Measurements from ENCODE around the gene HACD3. TPM values are rescaled to one million over a fixed set of nuclear protein-coding genes. Genes with fewer than 3 reads are reported as not detected.
"Not testable (repeated sequence)": the region's sequence is repeated elsewhere in the genome, so short reads cannot be mapped to it uniquely, and the experiment has no call there.

HACD3 gene
- total RNA-seq, 4 donors from 2014 or later = 19.1 to 29.6 (median 24.8) TPM

- Histone ChIP-seq H3K27me3 (no peaks in the 10 kb centered on the region), H3K9me3 (no peaks in the 10 kb centered on the region), H3K4me3 (no peak overlapping the region), H3K4me1 (peaks cover 0 to 7% (median 0%) of the 10 kb centered on the region in 4 donors), H3K36me3 (no peaks in the 10 kb centered on the region), H3K27ac (replicated peaks in 1 of 4) (no peak overlapping the region)
- 79% methylated on average over 1 of the region's 1 CpG for WGBS
- intact Hi-C loops (cut with DNase I) = no loop called here
- DNase-seq (ENCODE audit: extremely low spot score) = no peak
- TF ChIP-seq, protein P1, sequence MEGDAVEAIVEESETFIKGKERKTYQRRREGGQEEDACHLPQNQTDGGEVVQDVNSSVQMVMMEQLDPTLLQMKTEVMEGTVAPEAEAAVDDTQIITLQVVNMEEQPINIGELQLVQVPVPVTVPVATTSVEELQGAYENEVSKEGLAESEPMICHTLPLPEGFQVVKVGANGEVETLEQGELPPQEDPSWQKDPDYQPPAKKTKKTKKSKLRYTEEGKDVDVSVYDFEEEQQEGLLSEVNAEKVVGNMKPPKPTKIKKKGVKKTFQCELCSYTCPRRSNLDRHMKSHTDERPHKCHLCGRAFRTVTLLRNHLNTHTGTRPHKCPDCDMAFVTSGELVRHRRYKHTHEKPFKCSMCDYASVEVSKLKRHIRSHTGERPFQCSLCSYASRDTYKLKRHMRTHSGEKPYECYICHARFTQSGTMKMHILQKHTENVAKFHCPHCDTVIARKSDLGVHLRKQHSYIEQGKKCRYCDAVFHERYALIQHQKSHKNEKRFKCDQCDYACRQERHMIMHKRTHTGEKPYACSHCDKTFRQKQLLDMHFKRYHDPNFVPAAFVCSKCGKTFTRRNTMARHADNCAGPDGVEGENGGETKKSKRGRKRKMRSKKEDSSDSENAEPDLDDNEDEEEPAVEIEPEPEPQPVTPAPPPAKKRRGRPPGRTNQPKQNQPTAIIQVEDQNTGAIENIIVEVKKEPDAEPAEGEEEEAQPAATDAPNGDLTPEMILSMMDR (IDR thresholded peaks at IDR 0.05) = no peak
- TF ChIP-seq POLR2A (IDR thresholded peaks at IDR 0.05; ENCODE audit: low read depth) = no peak
These were observed 10.1 kb downstream of the HACD3 start for GRCh38 chr15:65540314-65540713.

- TF ChIP-seq POLR2AphosphoS5 (IDR thresholded peaks at IDR 0.05) (no peak), EP300 (IDR thresholded peaks at IDR 0.05) (no peak), POLR2A (IDR thresholded peaks at IDR 0.05; ENCODE audit: low read depth) (no peak)
- TF ChIP-seq, protein P1 (IDR thresholded peaks at IDR 0.05) = no peak
- Histone ChIP-seq H3K27ac (replicated peaks in 1 of 4) (no peak overlapping the region), H3K9me3 (no peaks in the 10 kb centered on the region), H3K36me3 (no peaks in the 10 kb centered on the region), H3K4me3 (no peak overlapping the region), H3K27me3 (no peaks in the 10 kb centered on the region), H3K4me1 (peaks cover 0 to 7% (median 0%) of the 10 kb centered on the region in 4 donors)
- intact Hi-C loops (cut with DNase I) = no loop called here
- DNase-seq (ENCODE audit: extremely low spot score) = no peak
- WGBS = 89% methylated on average over 3 of the region's 3 CpGs
These were observed 11.1 kb downstream of the HACD3 start for GRCh38 chr15:65541231-65541820.

GRCh38 chr15:65547841-65548240, 17.6 kb downstream of the HACD3 start:
- H3K4me3 ChIP-seq = no peak overlapping the region
- no peaks in the 10 kb centered on the region for H3K27me3 ChIP-seq
- intact Hi-C loops (cut with DNase I) = no loop called here

DNA sequence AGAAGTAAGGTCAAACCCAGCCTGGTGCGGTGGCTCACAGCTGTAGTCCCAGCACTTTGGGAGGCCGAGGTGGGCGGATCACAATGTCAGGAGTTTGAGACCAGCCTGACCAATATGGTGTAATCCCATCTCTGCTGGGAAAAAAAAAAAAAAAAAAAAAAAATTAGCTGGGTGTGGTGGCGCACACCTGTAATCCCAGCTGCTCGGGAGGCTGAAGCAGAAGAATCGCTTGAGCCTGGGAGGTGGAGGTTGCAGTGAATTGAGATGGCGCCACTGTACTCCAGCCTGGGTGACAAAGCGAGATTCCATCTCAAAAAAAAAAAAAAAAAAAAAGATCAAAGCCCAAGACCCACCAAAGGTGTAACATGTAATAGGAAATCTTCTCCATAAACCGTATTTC, 19.0 kb downstream of the HACD3 start:
- H3K4me3 ChIP-seq; intact Hi-C loops (cut with DNase I); H3K27ac ChIP-seq (replicated peaks in 1 of 4); H3K36me3 ChIP-seq; DNase-seq (ENCODE audit: extremely low spot score); H3K9me3 ChIP-seq; H3K27me3 ChIP-seq; H3K4me1 ChIP-seq: not testable (repeated sequence)
- 97% methylated on average over 9 of the region's 9 CpGs for WGBS

More at GRCh38 chr15:65547841-65548240, 17.6 kb downstream of the HACD3 start:
- Histone ChIP-seq H3K4me1 (peaks cover 0 to 6% (median 2%) of the 10 kb centered on the region in 4 donors), H3K27ac (replicated peaks in 1 of 4) (no peak overlapping the region), H3K9me3 (no peaks in the 10 kb centered on the region), H3K36me3 (no peaks in the 10 kb centered on the region)
- no peak for DNase-seq (ENCODE audit: extremely low spot score)
- TF ChIP-seq EP300 (IDR thresholded peaks at IDR 0.05) (no peak), POLR2A (IDR thresholded peaks at IDR 0.05; ENCODE audit: low read depth) (no peak), POLR2AphosphoS5 (IDR thresholded peaks at IDR 0.05) (no peak)
- TF ChIP-seq, protein P1 (IDR thresholded peaks at IDR 0.05) = no peak

DNA sequence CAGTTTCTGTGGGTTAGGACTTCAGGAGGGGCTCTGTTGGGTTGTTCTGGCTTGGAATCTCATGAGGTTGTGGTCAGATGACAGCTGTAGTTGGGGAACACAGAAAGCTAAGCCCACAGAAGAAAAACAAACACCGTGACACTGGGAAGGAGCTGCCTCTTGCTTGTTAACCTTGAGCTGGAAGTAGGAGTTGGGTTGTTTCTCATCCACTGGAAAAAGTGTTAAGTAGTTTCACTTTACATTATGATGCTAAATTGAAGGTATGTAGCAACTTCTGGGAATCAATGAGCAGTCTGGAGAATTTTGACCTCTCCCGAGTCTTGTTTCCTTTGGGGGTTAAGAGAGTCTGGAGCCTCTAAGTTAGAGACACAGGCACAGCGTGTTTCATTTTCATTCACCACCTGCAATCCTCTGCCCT, 20.4 kb downstream of the HACD3 start:
- no peaks in the 10 kb centered on the region for H3K9me3 ChIP-seq
- no peak overlapping the region for H3K4me3 ChIP-seq
- WGBS = 82% methylated on average over 3 of the region's 3 CpGs
- H3K27me3 ChIP-seq = no peaks in the 10 kb centered on the region
- no peak overlapping the region for H3K27ac ChIP-seq (replicated peaks in 1 of 4)
- intact Hi-C loops (cut with DNase I) = no loop called here
- DNase-seq (ENCODE audit: extremely low spot score) = no peak
- peaks cover 0 to 6% (median 2%) of the 10 kb centered on the region in 4 donors for H3K4me1 ChIP-seq
- peaks cover 0 to 22% (median 10%) of the 10 kb centered on the region in 4 donors for H3K36me3 ChIP-seq
- TF ChIP-seq, protein P1 (IDR thresholded peaks at IDR 0.05) = no peak
- TF ChIP-seq POLR2A (IDR thresholded peaks at IDR 0.05; ENCODE audit: low read depth) = no peak
- no peak for TF ChIP-seq POLR2AphosphoS5 (IDR thresholded peaks at IDR 0.05)
- no peak for TF ChIP-seq EP300 (IDR thresholded peaks at IDR 0.05)
